ENCODE data around the gene VANGL2.

VANGL2 gene

DNA sequence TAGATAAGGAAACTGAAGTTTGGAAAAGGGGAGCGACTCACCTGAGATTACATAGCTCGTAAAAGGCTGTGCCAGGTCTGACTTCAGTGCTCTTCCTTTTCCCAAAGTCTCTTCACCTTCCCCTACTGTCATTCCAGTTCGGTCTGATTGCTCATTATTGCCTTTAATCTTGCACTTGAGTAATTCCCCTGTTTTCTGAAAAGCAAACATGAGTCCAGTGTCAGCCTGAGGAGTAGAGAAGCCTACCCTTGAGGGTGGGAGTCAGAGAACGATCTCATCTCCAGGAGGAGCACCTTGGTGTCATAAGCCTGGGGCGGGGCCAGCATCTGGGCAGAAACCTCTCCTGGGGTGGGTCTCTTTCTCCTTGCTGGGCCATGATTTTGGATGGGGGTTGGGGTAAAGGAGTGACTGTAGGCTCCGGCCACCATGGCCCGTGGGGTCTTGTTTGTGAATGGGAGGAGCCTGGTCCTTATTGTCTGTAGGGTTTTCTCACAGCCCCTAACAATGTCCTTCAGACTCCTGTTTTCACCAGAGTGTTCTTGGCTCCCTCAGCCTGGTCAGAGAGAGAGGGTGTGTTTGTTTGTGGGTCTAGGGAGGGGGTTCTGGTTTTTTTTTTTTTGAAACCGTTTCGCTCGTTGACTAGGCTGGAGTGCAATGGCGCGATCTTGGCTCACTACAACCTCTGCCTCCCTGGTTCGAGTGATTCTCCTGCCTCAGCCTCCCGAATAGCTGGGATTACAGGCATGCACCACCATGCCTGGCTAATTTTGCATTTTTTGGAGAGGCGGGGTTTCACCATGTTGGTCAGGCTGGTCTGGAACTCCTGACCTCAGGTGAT is 6.0 kb downstream of the VANGL2 start:
- no peak for DNase-seq

DNA sequence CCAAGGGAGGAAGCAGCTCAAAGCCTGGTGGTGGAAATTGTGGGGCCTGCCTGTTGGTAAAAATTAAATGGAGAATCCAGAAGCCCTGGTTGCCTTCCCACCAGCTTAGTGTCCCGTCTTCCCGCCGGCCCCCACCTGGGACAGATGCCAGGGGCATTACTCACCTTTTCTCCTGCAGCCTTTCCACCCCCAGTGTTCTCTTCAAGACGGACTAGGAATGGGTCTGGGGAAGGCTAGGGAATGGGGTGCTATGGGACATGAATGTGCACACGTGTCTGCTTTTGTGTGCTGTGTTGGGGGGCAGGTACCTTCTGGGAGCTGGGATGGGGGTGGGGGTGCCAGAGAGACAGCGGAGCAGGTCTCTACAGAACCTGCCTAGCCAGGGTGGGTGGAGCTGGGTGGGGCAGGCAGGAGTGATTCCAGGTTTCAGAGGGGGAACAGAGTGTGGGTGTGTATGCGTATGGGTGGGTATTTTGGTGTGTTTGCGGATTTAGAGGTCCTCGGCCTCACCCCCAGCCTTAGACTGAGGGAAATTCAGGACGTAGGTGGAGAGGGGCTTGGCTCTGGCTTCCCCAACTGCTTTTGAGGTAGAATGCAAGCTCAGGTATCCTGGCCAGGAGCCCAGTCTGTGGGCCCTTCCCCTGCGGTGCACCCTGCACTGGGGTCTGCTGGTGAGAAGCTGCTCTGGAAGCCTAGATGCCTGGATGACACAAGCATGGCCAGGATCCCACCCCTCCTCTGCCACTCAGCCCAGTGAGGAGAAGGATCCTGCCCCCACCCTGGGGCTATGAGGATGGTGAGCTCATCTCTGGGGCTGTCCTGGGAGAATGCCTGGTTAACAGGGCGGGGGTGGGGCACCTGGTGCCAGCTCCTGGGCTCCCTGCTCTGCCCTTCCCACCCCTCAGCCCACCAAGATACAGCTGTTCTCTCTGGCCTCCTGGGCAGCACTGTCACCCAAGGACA is 7.8 kb downstream of the VANGL2 start:
- no peak for DNase-seq

DNA sequence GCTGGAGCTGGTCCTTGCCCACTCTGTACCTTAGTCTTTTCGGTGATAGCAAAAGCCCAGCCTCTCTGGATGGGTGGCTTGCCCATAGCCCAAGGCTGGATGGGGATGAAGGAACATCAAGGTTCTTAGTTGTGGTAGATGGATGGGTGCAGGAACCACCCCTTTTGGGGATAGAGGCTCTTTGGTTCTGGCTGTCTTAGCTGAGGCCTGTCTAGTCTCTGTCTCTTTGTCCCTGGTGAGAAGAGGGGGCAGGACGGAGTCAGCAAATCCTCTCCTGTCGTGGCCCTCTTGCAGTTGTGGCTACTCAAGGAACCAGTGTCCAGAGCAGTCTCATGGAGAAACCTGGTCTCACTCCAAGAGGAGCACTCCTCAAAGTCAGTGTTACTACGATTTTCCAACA is 8.5 kb downstream of the VANGL2 start:
- no peak for DNase-seq

DNA sequence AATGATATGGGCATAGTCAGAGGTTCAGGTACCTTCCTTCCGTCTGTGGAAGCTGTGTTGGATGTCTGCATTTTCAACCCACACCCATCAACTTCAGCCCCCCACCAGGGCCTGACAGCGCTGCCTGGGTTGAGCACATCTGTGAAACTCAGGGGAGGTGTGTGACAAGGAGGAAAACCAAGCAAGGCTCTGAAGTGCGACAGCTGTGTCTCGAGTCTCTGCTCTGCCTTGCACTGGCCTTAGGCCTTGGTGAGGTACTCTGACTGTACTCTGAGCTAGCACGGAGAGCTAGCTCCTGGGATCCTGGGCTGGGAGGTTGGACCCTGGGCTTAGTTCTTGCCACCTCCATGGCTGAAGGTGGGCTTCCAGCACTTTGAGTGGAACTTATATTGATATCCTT is 9.1 kb downstream of the VANGL2 start:
- DNase-seq, result no peak

DNA sequence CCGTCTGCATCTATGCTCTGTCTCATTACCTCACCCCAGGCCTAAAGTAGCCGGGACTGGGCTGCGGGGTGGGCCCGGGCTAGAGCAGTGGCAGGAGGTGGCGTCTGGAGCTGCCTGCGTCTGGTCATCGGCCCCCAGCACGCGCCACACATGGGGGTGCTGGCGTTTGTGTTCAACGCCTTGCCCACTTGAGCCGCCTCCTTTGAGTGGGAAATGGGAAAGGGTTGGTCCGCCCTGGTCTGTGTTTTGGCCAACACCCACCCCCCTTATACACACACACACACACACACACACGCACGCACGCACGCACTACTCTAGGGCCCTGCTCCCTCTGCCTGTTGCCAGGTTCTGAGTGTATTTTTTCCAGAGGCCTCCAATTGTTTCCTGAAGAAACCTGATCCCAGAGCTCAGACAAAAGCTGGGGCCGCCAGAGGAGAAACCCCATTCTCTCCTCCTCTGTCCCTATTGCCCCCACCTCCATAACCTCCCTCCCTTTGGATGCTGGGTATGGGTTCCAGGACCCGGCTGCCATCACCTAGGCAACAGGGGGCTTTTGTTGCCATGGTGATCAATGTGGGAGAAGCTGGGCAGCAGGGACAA is 10.1 kb downstream of the VANGL2 start:
- no peak for DNase-seq

DNA sequence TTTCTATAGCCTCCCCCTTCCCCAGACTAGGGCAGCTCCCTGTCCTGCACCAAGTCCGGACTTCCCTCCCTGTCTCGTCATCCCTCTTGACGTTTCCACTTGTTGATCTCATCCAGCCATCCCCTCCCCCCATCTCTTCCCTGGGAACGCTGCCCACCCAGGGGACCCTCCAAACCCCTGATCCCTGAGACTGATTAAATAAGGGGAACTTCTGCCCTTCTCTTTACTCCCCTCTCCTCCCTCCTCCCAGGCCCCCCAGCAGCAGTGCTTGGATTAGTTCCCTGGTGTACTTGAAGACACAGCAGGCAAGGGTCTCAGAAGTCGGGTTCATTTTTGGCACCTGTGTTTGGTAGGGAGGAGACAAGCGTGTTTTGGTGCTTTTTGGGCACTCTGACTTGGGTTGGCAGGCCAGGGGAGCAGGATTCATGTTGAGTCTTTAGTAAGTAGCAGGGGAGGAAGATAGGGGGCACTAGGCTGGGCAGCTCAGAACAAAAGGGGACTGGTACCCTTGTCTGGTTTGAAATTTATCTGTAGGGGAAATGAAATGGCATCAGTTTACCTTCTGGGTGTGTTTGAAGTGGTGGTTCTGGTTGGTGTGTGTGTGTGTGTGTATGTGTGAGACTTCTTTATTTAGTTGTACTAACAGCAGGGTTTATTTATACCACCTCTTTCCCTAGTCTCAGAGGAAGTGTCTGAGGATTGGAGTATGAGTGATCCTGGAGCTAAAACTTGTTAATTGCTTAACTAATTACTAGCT is 11.1 kb downstream of the VANGL2 start:
- no peak for DNase-seq

DNA sequence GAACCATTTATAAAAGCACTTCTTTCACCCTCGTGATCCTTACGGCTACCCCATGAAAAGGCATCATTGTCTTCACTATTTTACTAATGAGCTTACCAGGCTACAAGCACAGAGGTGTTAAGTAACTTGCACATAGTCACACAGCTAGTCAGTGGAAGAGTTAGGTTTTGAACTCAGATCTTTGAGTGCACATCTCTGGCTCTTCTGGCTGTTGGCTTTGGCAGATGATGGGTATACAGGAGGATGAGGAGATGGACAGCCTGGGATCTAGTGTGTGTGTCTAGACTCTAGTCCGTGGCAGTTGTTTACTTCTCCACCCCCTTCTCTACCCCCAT is 11.6 kb downstream of the VANGL2 start:
- no peak for DNase-seq

DNA sequence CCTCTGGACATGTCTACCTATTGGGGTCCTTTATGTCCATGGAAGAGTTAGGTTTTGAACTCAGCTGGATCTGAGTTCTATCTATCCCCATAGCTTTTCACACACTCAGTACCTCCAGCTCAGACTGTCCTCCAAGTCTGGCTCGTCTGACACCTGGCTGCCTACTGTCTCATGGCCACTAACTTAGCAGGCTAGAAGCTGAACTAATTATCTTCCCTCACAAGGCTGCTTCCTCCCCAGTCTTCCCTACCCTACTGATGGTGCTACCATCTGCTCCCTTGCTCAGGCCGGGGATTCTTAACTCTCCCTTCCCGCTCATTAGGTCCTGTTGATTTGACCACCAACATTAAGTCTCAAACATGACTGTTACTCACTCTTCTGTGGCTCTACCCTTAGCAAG is 13.4 kb downstream of the VANGL2 start:
- no peak for DNase-seq

DNA sequence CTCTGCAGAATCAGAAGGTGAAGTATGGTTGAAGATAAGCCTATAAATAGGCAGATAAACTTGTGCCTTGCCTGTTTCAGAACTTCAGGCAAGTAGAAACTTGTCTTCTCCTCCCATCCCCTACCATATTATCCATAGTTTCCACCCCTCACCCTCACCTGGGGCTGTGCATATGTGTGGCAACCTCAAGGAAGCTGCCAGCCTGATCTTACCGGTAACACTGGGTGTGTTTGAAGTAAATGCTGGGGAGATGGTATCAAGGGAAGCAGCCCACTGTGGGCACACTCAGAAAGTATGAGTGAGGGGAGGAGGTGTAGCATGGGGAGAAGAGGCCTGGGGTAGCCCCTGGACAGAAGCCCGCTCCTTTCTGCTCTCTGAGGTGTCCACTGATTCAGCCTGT is 14.5 kb downstream of the VANGL2 start:
- DNase-seq, result no peak

DNA sequence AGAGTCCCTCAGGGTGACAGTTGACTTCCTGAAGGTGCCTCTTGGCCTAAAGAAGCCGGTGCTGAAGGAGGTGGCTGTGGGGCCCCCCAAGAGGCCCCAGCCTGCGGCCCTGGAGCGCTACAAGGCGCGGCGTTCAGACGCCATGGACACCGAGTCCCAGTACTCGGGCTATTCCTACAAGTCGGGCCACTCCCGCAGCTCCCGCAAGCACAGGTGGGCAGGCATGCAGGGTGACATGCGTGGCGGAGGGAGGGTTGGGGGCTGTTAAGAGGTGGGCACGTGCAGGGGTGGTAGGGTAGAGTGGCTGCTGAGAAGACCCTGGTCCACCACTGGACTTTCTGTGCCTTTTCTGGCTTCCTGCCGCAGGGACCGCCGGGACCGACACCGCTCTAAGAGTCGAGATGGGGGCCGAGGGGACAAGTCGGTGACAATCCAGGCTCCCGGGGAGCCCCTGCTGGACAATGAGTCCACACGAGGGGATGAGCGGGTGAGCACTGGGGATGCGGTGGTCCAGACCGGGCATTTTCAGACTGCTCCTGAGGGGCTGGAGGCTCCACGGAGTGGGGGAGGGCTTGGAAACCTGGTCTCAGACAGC is 15.4 kb downstream of the VANGL2 start:
- DNase-seq, result no peak

DNA sequence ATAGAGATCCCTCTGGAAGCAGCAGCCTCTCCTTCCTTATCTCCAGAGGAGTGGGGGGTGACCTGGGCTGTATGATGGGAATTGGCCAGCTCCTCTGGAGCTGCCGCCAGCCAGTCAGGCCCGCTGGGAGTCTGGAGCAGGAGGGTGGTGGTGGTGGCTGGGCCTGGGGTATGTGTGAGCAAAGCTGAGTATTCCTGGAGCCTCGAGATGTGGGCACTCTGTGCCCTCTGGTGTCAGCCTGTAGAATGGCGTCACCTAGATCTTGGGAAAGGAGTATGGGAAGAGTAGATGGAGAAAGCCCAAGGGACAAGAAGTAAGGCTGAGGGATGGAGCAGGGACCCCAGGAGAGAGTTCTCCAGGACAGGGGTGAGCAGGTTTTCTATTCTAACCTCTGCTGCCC is 16.0 kb downstream of the VANGL2 start:
- DNase-seq, result no peak

DNA sequence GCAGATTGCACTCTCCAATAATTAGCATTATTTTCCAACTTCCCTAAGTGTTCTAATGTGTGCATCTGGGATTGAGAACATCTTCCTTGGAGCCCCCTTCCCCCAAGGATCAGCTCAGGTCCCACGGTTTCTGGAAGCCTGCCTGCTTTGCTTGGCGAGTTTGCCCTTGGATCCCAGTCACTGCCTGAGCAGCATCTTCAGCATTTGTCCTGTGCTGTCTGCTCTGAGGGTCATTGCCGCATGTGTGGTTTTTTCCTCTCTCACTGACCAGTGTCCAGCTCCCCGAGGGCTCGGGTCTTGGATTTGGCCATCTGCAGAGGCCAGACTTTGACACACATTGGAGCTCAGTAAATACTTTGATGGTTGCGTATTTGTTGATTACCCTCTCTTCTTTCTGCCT is 18.1 kb downstream of the VANGL2 start:
- no peak for DNase-seq

DNA sequence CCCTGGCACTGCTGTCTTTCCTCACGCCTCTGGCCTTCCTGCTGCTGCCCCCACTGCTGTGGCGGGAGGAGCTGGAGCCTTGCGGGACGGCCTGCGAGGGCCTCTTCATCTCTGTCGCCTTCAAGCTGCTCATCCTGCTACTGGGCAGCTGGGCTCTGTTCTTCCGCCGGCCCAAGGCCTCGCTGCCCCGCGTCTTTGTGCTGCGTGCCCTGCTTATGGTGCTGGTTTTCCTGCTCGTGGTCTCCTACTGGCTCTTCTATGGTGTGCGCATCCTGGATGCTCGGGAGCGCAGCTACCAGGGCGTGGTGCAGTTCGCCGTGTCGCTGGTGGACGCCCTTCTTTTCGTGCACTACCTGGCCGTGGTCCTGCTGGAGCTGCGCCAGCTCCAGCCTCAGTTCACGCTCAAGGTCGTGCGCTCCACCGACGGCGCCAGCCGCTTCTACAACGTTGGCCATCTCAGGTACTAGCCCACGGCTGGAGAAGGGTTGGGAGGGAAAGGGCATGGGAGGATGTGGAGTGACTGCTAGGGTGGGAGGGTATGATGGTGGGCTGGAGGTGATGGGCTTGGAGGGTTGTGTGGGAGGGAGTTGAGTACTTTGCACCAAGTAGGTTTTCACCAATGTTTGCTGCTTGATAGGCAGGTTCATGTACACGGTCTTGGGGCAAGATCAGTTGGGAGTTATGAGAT is 18.9 kb downstream of the VANGL2 start:
- DNase-seq, result no peak

DNA sequence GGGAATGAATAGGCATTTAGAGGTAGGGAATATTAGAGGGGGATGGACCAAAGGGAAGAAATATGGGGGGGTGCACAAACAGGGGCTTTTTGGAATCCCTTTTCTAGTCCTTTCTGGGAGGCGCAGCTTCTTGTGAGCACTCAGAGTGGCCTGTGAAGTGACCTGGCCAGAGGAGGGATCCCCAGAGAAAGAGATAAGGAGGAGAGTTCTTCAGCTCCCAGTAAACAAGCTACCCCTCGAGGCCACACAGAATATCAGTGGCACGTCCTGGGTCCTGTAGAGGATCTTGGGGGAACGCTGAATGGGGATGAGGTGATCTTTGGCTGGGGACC is 19.4 kb downstream of the VANGL2 start:
- DNase-seq, result no peak

DNA sequence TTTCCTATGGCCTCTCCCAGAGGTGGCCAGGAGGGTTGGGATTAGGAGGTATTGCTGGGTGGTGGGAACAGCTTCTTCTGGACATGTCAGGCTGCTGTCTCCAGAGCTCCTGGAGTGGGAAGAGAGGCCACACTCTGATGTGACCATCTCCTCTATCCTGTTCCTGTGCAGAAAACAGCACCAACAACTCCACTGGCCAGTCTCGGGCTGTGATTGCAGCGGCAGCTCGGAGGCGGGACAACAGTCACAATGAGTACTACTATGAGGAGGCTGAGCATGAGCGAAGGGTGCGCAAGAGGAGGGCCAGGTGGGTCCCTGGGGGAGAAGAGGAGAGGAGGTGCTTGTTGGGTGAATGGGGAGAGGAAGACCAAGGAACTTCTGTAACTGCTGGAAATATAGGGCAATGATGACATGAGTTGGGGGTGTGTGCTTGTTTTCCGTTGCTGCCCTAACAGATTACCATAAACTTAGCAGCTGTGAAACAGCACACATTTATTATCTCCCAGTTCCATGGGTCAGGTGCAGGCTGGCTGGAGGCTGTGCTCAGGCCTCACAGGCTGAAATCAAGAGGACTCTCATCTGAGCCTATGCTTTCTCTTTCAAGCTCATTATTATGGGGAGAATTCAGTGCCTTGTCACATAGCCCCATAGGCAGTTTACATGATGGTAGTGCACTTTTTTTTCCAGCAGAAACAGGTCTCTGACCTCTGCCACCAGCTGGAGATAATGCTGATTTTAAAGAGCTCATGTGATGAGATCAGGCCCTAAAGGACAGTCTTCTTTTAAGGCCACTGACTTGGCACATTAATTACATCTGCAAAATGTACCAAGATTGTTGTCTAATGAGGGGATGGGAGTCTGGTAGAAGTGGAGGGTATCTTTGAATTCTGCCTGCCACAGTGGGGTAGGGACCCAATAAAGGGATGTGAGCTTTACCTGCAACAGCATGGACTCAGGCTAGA is 20.8 kb downstream of the VANGL2 start:
- no peak for DNase-seq

DNA sequence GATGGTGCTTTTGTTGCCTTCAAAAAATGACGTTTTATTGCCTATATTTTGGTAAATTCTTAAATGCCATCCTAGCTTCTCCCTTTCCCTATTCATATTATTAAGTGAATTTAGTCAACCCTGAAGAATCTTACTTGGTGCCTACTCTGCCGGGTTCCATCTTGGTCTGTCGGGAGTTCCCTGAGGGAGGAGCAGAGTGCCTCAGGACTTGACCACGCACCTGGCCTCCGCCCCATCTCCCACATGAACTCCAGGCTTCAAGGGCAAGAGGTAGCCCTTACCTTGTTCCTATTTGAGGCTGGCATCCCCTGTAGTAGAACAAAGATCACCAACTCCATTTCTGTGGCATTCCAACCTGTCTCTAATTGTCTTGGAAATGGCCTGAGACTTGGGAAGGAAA is 21.5 kb downstream of the VANGL2 start:
- no peak for DNase-seq

DNA sequence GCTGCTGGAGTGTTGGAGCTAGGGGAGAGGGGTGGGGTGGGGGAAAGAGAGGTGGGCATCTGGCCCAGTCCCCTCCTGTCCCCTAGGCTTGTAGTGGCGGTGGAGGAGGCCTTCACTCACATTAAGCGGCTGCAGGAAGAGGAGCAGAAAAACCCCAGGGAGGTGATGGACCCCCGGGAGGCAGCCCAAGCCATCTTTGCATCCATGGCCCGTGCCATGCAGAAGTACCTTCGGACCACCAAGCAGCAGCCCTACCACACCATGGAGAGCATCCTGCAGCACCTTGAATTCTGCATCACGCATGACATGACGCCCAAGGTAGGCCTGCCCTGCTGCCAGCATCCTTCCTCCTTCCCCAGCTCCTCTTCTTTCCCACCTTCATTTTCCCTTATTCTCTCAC is 23.6 kb downstream of the VANGL2 start:
- no peak for DNase-seq

DNA sequence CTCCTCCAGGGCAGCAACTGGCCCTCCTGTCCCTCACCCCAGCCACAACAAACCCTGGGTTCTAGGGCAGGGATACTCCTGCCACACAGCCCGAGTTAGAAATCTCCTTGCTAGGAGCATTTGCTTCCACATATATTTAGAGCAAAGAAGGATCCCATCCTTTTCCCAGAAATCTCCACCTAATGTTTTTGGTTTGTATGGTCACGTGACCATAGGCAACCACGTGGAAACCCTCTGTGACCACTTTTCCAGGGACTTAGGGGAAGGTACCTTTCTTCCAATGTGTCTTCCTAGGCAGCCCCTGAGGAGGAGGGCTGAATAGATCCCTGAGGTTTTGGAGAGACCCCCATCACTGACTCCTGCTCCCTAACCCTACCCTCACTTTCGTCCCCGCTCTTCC is 25.5 kb downstream of the VANGL2 start:
- DNase-seq, result no peak

DNA sequence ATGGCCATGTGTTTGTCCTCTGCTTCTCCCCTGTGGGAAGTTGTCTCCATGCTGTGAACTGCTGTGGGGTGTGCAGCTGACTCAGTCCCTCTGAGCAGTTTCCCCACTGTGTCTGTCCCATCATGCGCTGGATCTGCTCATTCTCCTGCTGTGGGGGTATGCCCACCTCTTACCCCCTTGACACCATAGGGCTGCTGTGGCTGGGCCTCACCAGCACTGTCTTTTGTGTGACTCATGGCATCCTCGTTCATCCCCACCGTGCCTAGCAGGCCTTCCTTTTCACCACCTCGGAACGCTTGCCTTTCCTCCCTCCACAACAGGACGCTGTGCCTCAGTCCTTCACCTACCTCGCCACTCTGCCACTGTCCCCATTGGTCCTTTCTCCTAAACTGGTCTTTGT is 27.3 kb downstream of the VANGL2 start:
- DNase-seq, result no peak

DNA sequence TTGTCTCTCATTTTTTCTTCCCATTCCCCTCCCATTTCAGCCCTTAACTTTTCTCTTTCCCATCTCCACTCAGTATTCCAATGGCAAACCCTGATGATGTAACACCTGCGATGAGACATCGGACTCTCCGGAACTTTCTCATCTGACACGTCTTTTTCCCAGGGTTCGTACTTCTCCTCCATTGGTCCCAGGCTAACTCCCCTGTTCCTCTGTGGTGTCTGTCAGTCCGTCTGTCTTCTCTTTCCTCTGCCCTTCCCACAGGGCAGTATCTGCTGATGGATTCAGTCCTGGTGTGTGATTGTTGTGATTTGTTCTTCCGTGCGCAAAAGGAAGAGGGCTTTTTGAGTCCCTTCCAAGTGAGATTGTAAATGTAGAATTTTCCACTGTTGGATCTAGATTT is 27.7 kb downstream of the VANGL2 start:
- DNase-seq, result no peak

DNA sequence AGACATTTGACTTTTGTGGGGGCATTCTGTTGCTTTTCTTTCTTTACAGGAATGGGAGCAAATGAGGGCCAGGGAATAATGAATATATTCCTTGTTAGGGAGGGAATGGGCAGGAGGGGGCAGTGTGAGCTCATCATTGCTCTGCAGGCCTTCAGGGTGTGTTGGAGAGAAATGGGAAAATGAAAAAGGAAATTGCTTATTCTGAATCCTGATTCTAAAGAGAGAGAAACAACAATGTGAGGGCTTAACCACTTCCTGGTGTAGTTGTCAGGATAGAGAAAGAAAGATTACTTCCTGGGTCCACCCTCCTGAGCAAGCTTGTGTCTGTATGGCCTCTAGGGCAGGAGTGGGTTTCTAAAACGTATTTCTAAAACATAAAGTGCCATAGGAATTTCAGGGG is 28.3 kb downstream of the VANGL2 start:
- peak; percentile 20 for DNase-seq
